HUDEP-2 (cell line): ENCODE measurements around the gene RBM10.
A peak's percentile ranks its signal among the peaks of the same experiment; 100 is the strongest.

ENCODE experiments used
- DNase-seq, 76 experiments: peaks; one replicate each; lab custom pipeline; 2025; ENCODE audit not compliant: unreplicated experiment in 76 of 76; lab: John Stamatoyannopoulos, UW

RBM10 gene

DNA sequence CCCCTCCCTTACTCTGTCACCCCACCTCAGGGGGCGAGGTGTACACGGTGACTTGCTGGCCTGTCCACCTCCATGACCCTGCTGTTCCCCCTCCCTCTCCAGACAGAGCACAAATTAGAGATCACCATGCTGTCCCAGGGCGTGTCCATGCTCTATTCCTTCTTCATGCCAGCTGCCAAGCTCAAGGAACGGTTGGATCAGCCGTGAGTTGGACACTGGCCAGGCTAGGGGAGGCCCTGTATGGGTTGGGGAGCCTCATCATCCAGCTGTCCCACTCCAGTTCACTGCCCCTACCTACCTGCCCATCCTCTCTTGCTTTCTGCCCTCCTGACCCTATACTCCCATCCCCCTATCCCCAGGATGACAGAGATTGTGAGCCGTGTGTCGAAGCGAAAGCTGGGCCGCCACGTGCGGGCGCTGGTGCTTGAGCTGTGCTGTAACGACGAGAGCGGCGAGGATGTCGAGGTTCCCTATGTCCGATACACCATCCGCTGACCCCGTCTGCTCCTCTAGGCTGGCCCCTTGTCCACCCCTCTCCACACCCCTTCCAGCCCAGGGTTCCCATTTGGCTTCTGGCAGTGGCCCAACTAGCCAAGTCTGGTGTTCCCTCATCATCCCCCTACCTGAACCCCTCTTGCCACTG, 69.5 kb downstream of the RBM10 start:
- no peak for DNase-seq

- no peak for DNase-seq
These were observed 70.4 kb downstream of the RBM10 start for GRCh38 chrX:47215291-47215900.

- no peak for DNase-seq
These were observed 71.4 kb downstream of the RBM10 start for GRCh38 chrX:47216393-47216925.

- peak in 10 of 76 experiments; percentile 0 to 45 (median 10) for DNase-seq
These were observed 72.3 kb downstream of the RBM10 start for GRCh38 chrX:47217121-47217851.

DNA sequence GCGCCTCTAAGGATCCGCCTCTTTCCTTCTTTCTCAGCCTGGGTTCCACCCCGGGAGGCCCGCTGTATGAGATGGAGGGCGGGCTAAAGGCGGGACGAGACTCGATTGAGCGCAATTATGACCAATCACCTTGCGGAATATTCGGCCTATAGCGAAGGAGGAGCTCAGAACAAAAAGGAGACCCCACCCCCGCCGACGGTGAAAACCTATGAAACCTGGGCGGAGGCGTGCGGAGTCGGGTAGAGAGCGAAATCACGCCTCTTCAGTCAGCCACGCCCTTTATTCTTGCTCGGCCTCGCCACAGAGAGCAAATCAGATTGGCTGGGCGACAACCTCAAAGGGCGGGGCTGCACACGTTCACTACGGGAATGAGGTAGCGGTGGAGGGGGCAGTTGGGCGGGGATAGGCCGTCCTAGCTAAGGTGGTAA, 72.8 kb downstream of the RBM10 start:
- DNase-seq: peak in 75 of 76 experiments; percentile 47 to 98 (median 90)

DNA sequence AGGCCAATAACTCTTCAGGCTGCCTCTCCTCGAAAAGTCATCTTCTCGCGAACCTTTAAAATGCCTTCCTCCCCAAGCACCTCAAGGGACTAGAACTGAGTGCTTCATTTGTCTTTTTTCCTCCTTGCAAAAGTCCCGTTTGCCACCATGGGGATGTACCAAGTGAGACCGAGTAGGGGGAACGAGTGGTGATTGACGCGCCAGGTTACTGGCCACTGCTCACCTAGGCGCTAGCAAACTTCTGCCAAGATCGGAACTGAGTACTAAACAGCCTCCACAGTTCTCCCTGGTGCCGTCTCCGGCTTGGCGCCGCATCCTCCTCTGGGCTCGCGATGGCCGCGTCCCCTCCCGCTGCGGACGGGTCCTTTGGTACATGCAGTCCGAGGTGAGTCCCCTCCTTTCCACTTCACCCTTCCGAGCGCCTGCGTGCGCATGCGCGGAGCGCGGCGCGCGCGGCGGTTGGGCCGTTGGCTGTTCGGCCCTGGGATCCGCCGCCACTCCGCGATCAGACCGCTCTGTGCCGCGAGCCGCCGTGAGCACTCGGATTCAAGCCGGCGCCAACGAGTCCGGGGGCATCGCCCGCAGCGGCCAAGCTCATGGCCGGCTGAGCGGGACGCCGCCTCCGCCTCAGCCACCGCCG, 73.4 kb downstream of the RBM10 start, which contains the start of gene CDK16:
TSS of gene CDK16 (plus strand) at position 402 of the 640 bp plus-strand sequence. CDS start 4,877 bp downstream, outside the sequence.
- peak in 72 of 76 experiments; percentile 4 to 84 (median 50) for DNase-seq

DNA sequence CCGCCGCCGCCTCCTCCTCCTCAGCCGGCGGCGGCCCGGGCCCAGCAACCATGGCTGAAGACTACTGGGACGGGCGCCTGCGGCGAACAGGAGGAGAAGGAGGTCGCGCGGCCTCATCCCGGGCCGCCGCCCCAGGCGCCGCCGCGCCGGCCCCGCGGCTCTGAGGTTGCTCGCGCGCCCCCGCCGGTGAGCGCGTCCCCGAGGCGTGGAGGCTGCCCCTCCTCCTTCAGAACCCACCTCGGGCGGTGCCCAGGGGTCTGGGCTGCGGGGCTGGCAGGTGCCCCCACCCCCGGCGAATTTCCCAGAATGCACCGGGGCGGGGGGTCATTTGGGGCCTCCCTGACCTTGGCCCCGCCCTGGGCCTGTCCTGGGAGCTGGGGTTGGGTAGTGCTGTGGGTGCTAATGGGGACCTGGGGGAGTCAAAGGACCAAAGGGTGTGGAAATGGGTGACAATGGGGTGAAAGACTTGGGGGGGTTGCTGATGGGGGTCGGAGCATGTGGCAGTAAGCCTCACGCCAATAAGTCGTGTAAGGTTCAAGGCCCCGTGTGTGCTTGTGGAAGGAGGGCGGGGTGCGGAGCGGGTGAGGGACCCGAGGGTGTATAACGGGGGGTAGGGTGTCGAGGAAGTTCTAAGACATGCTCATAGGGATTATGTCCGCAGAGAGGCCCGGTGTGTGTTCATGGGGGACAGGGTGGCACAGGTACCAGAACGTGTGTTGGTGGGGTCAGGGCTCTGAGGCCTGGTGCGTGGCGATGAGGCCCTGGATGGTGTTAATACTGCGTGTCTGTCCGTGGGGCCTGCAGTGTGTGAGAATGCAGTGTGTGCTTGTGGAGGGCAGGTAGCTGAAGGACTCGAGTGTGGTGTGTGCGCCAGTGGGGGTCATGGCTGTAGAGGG, 74.1 kb downstream of the RBM10 start:
- peak in 44 of 76 experiments; percentile 0 to 50 (median 18) for DNase-seq

DNA sequence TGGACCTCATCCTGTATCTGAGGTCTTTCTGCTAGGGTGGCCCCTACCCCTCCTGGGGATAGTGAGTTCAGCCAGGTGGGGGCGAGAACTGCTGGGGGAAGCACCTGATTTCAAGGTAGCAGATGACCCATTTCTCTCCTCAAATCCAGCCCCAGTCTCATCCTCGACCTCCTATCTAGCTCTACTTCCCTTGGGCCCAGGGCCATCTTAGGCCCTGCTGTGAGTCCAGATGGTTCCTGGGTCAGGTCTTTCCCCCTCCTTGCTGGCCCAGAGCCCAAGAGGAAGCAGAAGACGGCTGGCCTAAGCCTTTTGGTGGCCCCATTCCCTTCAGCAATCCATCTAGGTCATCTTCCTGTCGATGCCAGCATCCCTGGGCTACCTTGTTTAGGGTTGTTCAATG, 76.7 kb downstream of the RBM10 start:
- no peak for DNase-seq

DNA sequence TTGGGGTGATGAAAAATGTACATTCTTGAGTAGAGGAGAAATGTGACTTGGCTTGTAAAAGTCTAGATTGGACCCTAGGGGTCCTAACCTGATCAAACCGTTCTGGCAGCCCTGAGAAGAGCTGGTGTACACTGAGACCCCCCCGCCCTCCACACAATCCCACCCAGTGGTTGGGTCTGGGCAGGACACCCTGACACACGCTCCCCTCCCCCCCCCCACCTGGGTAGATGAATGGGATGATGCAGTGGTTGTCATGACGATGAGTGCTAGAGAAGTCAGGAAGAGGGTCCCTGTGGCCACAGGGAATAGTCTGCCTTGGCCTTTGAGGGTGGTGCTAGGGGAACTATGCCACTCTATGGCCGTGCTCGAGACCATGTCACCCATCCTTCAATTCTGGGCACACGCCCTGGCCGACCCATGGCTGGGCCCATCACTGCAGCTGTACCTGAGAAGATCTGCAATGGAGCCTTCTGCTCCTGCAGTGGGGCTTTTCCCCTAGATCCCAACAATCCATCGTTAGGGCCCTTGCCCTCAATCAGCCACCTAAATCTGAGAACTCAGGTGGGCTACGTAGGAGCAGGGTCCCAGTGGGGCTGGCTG, 77.8 kb downstream of the RBM10 start:
- DNase-seq: no peak

DNA sequence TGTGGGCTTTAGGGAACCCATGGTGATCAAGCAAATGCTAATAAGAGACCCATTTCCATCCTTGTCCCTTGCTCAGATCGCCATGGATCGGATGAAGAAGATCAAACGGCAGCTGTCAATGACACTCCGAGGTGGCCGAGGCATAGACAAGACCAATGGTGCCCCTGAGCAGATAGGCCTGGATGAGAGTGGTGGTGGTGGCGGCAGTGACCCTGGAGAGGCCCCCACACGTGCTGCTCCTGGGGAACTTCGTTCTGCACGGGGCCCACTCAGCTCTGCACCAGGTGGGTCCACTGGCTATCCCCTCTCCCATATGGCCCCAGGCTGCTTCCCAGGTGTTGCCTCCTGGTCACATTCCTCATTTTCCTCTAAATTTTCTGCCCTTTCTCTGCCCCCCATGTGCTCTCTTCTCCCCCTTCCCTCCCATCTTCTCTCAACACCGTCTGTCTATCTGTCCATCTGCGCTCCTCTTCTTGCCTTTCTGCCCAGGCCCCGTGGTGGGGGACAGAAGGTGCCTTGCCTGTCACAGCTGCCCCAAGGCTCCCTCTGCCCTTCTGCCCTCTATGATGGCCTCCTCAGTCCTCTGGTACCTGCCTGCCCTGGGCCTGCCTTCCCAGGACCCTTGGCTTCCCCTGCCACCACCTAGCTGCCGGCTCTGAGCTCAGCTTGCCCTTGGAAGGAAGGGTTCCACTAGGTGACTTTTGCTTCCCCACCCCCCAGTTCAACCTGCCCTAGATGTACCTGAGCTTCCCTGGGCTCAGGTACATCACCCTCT, 78.6 kb downstream of the RBM10 start:
- no peak for DNase-seq

GRCh38 chrX:47224266-47224895, 79.4 kb downstream of the RBM10 start:
- no peak for DNase-seq

GRCh38 chrX:47224896-47225290, 79.9 kb downstream of the RBM10 start:
- DNase-seq: no peak

DNA sequence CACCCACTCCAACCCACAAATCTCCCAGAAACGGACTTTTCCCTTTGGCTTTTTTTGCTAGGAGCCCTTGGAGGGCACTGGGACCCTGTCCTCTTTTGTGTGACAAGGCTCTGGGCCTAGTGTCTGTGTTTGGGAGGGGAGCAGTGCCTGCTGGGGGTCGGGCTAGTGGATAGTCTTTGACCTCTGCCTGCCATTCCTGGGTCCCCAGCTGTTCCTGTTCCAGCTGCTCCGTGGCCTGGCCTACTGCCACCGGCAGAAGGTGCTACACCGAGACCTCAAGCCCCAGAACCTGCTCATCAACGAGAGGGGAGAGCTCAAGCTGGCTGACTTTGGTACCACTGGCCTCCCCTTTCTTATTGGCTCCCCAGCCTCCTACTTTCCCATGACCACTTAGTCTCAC, 81.0 kb downstream of the RBM10 start:
- no peak for DNase-seq

GRCh38 chrX:47226531-47227333, 81.7 kb downstream of the RBM10 start:
- no peak for DNase-seq

GRCh38 chrX:47227334-47227583, 82.2 kb downstream of the RBM10 start:
- no peak for DNase-seq

DNA sequence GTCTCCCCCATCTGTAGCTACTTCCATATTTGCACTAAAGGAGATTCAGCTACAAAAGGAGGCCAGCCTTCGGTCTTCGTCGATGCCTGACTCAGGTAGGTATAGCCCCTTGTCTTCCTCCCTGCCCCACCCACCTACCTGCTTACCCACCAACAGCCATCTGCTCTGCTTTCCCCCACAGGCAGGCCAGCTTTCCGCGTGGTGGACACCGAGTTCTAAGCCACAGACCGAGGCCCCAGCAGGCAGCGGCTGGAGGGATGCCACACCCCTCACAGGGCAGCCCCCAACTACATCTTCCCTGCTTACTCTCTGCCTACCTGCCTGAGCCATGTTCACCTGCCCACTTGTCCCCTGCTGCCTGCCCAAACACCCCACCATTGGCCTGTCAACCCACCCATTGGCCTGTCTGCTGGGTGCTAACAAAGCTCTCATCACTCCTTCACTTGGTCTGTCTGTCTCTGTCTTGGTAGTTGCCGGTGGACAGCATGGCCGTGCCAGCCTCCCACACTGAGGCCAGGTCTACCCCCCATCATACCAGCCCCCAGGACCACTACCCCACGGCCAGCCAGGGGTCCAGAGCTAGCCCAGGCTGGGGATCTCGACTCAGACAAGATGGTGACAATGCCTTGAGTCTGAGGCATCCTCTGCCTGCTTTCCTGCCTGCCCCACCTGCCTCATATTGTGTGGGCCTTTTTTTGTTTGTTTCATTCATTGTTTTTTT, 83.7 kb downstream of the RBM10 start:
- no peak for DNase-seq

- no peak for DNase-seq
These were observed 84.4 kb downstream of the RBM10 start for GRCh38 chrX:47229427-47229826.
